ENCODE data around the gene TECPR2.

DNA sequence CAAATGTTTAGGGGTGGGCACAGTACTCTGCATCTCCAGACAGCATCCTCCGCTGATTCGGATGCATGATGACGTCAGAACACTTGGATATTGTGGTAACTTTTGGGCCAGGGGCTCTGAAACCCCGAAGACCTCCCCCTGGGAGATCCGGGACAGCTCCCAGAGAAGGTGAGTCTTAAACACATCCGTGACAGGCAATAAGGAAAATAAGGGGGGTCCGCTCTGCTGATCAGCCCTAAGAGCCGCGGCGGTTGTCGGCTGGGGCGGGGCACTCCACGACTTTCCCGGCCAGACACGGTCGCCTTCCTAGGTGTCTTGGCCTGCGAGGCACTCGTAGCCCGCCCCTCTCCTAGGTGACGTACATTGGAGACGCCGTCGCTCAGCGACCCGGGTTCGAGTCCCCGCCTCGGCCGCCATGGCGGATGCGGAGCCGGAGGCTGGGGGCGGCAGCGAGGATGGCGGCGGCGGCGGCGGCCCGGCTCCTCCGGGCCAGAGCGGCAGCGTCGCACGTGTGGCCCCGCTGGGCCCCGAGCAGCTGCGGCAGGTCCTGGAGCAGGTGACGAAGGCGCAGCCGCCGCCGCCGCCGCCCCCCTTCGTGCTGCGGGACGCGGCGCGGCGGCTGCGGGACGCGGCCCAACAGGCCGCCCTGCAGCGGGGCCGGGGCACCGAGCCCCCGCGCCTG, 43.2 kb upstream of the TECPR2 start, which contains the start of gene ZNF839:
- TF ChIP-seq, protein P1, sequence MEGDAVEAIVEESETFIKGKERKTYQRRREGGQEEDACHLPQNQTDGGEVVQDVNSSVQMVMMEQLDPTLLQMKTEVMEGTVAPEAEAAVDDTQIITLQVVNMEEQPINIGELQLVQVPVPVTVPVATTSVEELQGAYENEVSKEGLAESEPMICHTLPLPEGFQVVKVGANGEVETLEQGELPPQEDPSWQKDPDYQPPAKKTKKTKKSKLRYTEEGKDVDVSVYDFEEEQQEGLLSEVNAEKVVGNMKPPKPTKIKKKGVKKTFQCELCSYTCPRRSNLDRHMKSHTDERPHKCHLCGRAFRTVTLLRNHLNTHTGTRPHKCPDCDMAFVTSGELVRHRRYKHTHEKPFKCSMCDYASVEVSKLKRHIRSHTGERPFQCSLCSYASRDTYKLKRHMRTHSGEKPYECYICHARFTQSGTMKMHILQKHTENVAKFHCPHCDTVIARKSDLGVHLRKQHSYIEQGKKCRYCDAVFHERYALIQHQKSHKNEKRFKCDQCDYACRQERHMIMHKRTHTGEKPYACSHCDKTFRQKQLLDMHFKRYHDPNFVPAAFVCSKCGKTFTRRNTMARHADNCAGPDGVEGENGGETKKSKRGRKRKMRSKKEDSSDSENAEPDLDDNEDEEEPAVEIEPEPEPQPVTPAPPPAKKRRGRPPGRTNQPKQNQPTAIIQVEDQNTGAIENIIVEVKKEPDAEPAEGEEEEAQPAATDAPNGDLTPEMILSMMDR (IDR thresholded peaks at IDR 0.05), result peak in 1 of 6 experiments; percentile 2
- peak; percentile 20 to 32 for TF ChIP-seq POLR2A (IDR thresholded peaks at IDR 0.05)

Measured in adrenal gland (tissue), 5 donors.